ENCODE measurements around the gene AQP6.

AQP6 gene

GRCh38 chr12:49968471-49968870 lies 4.3 kb upstream of the AQP6 start:
- Mint-ChIP-seq H3K4me3 (no peak overlapping the region), H3K27me3 (peaks cover 26% of the 10 kb centered on the region), H3K9me3 (no peaks in the 10 kb centered on the region), H3K4me1 (ENCODE audit: low read depth) (peaks cover 4% of the 10 kb centered on the region), H3K36me3 (ENCODE audit: low read depth) (no peaks in the 10 kb centered on the region), H3K27ac (no peak overlapping the region)
- DNase-seq, result no peak

- DNase-seq, result no peak
- peaks cover 20% of the 10 kb centered on the region for H3K27me3 Mint-ChIP-seq
- no peak overlapping the region for H3K27ac Mint-ChIP-seq
- H3K4me1 Mint-ChIP-seq (ENCODE audit: low read depth), result peaks cover 4% of the 10 kb centered on the region
- no peaks in the 10 kb centered on the region for H3K9me3 Mint-ChIP-seq
- H3K4me3 Mint-ChIP-seq, result no peak overlapping the region
- no peaks in the 10 kb centered on the region for H3K36me3 Mint-ChIP-seq (ENCODE audit: low read depth)
Observed at GRCh38 chr12:49969027-49969426, 3.7 kb upstream of the AQP6 start.

DNA sequence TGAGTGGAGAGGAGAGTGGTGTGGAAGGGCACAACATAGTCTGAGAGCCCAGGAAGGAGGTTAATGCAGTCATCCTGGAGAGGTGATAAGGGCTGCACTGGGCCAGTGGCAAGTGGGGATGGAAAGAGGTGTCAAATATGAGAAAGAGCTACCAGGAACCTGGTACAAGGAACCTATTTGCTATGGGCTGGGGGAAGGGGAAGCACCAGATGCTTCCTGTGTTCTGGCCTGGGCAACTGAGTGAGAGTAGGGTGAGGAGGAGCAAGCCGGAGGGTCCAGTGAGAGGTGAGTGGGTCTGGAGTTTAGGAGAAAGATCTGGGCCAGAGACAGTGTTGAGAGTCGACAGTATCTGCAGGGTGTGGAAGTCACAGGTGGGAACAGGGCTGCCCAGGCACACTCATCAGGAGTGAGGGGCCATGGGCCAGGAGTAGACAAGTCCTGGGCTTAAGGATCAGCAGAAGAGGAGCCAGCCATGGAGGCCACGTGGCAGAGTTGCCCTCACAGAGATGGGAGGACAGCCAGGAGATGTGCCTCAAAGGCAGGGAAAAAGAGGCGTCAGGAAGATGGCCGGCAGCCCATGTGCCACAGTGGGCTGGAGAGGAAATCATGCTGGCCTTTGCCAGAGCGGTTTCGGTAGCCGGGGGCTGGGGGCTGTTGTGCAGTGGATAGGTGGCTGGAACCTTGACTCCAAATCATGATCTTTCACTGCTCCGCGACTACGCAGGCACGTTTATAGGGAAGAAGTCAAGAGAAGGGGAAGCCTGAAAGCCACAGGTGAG lies 2.9 kb upstream of the AQP6 start:
- Mint-ChIP-seq H3K27me3 (peaks cover 12% of the 10 kb centered on the region), H3K27ac (no peak overlapping the region), H3K9me3 (no peaks in the 10 kb centered on the region), H3K36me3 (ENCODE audit: low read depth) (no peaks in the 10 kb centered on the region), H3K4me1 (ENCODE audit: low read depth) (peaks cover 4% of the 10 kb centered on the region), H3K4me3 (no peak overlapping the region)
- peak; percentile 14 for DNase-seq

DNA sequence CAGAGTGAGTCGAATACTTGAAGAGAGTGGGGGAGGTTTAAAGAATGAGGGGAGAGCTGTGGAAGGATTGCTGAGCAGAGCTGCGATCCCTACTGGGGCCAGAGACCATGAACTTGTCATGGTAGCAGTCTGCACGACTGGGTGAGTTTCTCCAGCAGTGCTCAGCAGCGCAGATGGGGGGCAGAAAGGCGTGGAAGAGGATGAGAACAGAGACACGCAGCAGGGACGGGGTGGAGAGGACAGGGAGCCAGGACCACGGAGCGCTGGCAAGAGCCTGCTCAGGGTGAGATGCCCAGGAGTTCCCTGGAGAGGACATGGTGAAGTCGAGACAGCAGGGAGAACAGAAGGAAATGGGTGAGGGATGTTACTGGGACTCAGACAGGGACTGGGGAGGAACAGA lies 2.1 kb upstream of the AQP6 start:
- no peak overlapping the region for H3K27ac Mint-ChIP-seq
- no peaks in the 10 kb centered on the region for H3K9me3 Mint-ChIP-seq
- no peak for DNase-seq
- H3K4me1 Mint-ChIP-seq (ENCODE audit: low read depth), result peaks cover 4% of the 10 kb centered on the region
- no peak overlapping the region for H3K4me3 Mint-ChIP-seq
- H3K27me3 Mint-ChIP-seq, result peaks cover 10% of the 10 kb centered on the region
- no peaks in the 10 kb centered on the region for H3K36me3 Mint-ChIP-seq (ENCODE audit: low read depth)

GRCh38 chr12:49971141-49971540 lies 1.6 kb upstream of the AQP6 start:
- H3K4me3 Mint-ChIP-seq, result no peak overlapping the region
- H3K27me3 Mint-ChIP-seq, result peaks cover 6% of the 10 kb centered on the region
- H3K36me3 Mint-ChIP-seq (ENCODE audit: low read depth), result no peaks in the 10 kb centered on the region
- H3K27ac Mint-ChIP-seq, result no peak overlapping the region
- peaks cover 4% of the 10 kb centered on the region for H3K4me1 Mint-ChIP-seq (ENCODE audit: low read depth)
- H3K9me3 Mint-ChIP-seq, result no peaks in the 10 kb centered on the region
- DNase-seq, result peak; percentile 17

DNA sequence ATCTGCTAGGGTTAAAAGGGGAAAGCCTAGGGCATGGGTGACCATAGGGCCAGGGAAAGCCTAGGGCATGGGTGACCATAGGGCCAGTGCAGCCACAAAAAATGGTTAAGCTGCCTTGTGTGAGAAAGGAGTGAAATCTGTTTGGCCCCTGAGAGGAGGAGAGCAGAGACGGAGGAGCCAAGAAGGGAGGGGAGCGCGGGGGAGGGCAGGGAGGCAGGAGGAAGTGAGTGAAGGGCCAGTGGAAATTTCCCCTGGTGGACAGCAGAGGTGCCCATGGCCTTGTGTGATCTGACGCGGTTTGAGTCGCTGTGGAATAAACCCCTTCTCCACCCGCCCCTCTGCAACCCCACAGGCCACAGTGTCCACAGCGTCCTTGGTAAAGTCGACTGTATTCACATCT lies 618 bp upstream of the AQP6 start:
- Mint-ChIP-seq H3K9me3 (no peaks in the 10 kb centered on the region), H3K27ac (no peak overlapping the region), H3K4me1 (ENCODE audit: low read depth) (peaks cover 2% of the 10 kb centered on the region), H3K36me3 (ENCODE audit: low read depth) (no peaks in the 10 kb centered on the region), H3K4me3 (no peak overlapping the region), H3K27me3 (no peaks in the 10 kb centered on the region)
- no peak for DNase-seq

DNA sequence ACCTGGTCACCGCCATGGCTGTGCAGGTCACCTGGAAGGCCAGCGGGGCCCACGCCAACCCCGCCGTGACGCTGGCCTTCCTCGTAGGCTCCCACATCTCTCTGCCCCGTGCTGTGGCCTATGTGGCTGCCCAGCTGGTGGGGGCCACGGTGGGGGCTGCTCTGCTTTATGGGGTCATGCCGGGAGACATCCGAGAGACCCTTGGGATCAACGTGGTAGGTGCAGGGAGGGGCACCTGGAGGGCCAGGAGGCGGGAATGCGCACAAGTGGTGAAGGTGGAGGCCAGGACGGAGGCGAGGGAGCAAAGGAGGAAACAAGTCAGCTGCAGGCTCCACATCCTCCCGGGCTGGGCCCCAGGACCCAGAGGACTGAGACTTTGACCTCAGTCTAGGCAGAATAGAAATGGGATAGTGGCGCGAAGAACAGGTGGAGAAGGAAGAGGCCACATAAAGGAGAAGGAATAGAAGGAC lies 649 bp downstream of the AQP6 start:
- Mint-ChIP-seq H3K27ac (no peak overlapping the region), H3K4me3 (no peak overlapping the region), H3K4me1 (ENCODE audit: low read depth) (no peaks in the 10 kb centered on the region), H3K27me3 (no peaks in the 10 kb centered on the region), H3K9me3 (no peaks in the 10 kb centered on the region), H3K36me3 (ENCODE audit: low read depth) (no peaks in the 10 kb centered on the region)
- DNase-seq, result no peak

- no peaks in the 10 kb centered on the region for H3K9me3 Mint-ChIP-seq
- H3K27ac Mint-ChIP-seq, result no peak overlapping the region
- no peaks in the 10 kb centered on the region for H3K27me3 Mint-ChIP-seq
- no peaks in the 10 kb centered on the region for H3K36me3 Mint-ChIP-seq (ENCODE audit: low read depth)
- H3K4me3 Mint-ChIP-seq, result no peak overlapping the region
- H3K4me1 Mint-ChIP-seq (ENCODE audit: low read depth), result no peaks in the 10 kb centered on the region
- DNase-seq, result no peak
Observed at GRCh38 chr12:49974231-49974675, 1.5 kb downstream of the AQP6 start.

DNA sequence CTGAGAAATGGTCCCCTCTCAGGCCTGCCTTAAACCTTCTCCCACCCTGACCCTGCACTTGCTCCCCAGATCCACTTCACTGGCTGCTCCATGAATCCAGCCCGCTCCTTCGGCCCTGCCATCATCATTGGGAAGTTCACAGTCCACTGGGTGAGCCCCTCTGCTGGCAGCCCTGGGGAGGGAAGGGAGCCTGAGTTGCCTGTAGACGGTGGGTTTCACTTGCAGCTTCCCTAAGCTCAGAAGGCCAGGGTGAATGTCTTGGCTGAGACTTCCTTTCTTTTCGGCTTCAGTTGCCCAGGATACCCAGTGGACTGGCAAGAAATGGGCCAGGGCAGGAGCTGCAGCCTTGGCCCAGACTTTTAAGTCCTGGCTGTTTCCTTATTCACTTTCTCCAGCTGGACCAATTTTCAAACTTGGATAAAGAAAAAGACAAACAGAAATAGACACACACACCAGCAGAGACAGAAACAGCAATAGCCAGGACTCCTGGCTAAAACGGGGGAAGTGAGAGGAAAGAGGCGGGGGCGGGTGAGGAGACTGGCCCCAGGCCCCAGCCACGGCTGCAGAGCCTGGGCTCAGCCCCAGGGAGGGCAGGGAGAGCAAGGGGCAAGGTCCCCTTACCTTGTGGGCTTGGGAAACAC lies 2.0 kb downstream of the AQP6 start:
- H3K27me3 Mint-ChIP-seq, result no peaks in the 10 kb centered on the region
- H3K4me1 Mint-ChIP-seq (ENCODE audit: low read depth), result no peaks in the 10 kb centered on the region
- H3K4me3 Mint-ChIP-seq, result no peak overlapping the region
- no peaks in the 10 kb centered on the region for H3K36me3 Mint-ChIP-seq (ENCODE audit: low read depth)
- no peaks in the 10 kb centered on the region for H3K9me3 Mint-ChIP-seq
- DNase-seq, result no peak
- H3K27ac Mint-ChIP-seq, result no peak overlapping the region

DNA sequence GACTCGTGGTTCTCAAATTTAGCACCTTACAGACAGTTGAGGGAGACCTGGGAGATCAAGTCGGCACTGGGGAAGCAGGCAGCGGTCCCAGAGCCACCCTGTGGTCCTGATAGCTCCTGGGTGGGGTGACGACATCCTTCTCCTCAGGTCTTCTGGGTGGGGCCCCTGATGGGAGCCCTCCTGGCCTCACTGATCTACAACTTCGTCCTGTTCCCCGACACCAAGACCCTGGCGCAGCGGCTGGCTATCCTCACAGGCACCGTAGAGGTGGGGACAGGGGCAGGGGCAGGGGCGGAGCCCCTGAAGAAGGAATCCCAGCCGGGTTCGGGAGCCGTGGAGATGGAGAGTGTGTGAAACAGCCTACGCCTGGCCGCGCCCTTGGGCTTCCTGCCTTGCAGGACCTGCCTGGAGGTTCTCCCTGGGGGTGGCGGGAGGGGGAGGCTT lies 2.6 kb downstream of the AQP6 start:
- Mint-ChIP-seq H3K9me3 (no peaks in the 10 kb centered on the region), H3K4me1 (ENCODE audit: low read depth) (no peaks in the 10 kb centered on the region), H3K4me3 (no peak overlapping the region), H3K27me3 (no peaks in the 10 kb centered on the region), H3K27ac (no peak overlapping the region), H3K36me3 (ENCODE audit: low read depth) (no peaks in the 10 kb centered on the region)
- no peak for DNase-seq

GRCh38 chr12:49976557-49976956 lies 3.8 kb downstream of the AQP6 start:
- H3K27me3 Mint-ChIP-seq, result no peaks in the 10 kb centered on the region
- DNase-seq, result no peak
- H3K27ac Mint-ChIP-seq, result no peak overlapping the region
- H3K4me3 Mint-ChIP-seq, result no peak overlapping the region
- no peaks in the 10 kb centered on the region for H3K9me3 Mint-ChIP-seq
- H3K4me1 Mint-ChIP-seq (ENCODE audit: low read depth), result no peaks in the 10 kb centered on the region
- H3K36me3 Mint-ChIP-seq (ENCODE audit: low read depth), result no peaks in the 10 kb centered on the region

DNA sequence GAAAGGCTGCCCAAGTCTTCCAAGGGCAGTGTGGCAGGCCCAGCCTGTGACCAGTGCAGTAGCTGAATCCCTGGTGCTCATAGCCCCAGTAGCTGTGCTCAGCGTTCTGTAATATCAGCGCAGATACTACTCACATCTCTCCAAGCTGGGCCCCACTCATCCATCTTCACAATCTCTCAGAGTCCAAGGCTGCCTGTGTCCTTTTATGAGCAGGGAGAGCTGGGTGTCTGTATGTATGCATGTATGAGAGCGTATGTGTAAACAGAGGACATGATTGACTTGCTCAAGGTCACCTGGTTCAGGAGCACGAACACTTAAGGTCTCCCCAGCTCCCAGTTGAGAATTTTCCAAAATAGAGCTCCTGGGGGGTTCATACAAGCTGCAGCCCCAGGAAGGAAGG lies 5.4 kb downstream of the AQP6 start:
- Mint-ChIP-seq H3K4me1 (ENCODE audit: low read depth) (no peaks in the 10 kb centered on the region), H3K4me3 (no peak overlapping the region), H3K36me3 (ENCODE audit: low read depth) (no peaks in the 10 kb centered on the region), H3K9me3 (no peaks in the 10 kb centered on the region), H3K27me3 (no peaks in the 10 kb centered on the region), H3K27ac (no peak overlapping the region)
- no peak for DNase-seq

- Mint-ChIP-seq H3K27ac (no peak overlapping the region), H3K36me3 (ENCODE audit: low read depth) (no peaks in the 10 kb centered on the region), H3K4me1 (ENCODE audit: low read depth) (no peaks in the 10 kb centered on the region), H3K9me3 (no peaks in the 10 kb centered on the region), H3K27me3 (no peaks in the 10 kb centered on the region), H3K4me3 (no peak overlapping the region)
- DNase-seq, result no peak
Observed at GRCh38 chr12:49979016-49979586, 6.4 kb downstream of the AQP6 start.

GRCh38 chr12:49979791-49980190 lies 7.0 kb downstream of the AQP6 start:
- DNase-seq, result no peak
- H3K4me3 Mint-ChIP-seq, result no peak overlapping the region
- no peaks in the 10 kb centered on the region for H3K4me1 Mint-ChIP-seq (ENCODE audit: low read depth)
- no peaks in the 10 kb centered on the region for H3K9me3 Mint-ChIP-seq
- no peak overlapping the region for H3K27ac Mint-ChIP-seq
- H3K36me3 Mint-ChIP-seq (ENCODE audit: low read depth), result peaks cover 2% of the 10 kb centered on the region
- H3K27me3 Mint-ChIP-seq, result no peaks in the 10 kb centered on the region
